OCI-LY7 (cell line): ENCODE measurements around the gene KREMEN1. TPM values are rescaled to one million over a fixed set of nuclear protein-coding genes. Genes with fewer than 3 reads are reported as not detected.

ENCODE experiments used
- BruUV-seq: library from RNA; stranded (reverse); fragments of 400-500 nt; replicated peaks from 2 replicates; lab custom pipeline; 2021; lab: Mats Ljungman, UMichigan
- CTCF ChIA-PET: fragments of 300-600 bp; sonication (Branson Sonifier 250); formaldehyde crosslinking; loops from one replicate; lab custom pipeline; 2022; ENCODE audit warnings: antibody characterized with exemption; ENCODE audit not compliant: unreplicated experiment; lab: Charles Lee
- POLR2A ChIA-PET: fragments of 300-600 bp; sonication (Branson Sonifier 250); formaldehyde crosslinking; loops from one replicate; lab custom pipeline; 2022; ENCODE audit warnings: antibody characterized with exemption; lab: Charles Lee
- DNase-seq: peaks from one replicate; pipeline ENCODE4 v3.0.0-alpha.2; 2015; ENCODE audit warnings: low spot score
- H2AFZ ChIP-seq: fragments of 200-600 bp; sonication (generic), shearing (Covaris generic); 2 replicates; pipeline ENCODE4 v1.6.1; 2014; ENCODE audit warnings: mild to moderate bottlenecking, antibody characterized with exemption, low read length, moderate library complexity
- H3K27ac ChIP-seq: fragments of 200-600 bp; sonication (generic); 2 replicates; pipeline ENCODE4 v1.5.1; 2014; ENCODE audit warnings: mixed run types, low read depth, mild to moderate bottlenecking, moderate library complexity, low read length, inconsistent platforms; ENCODE audit not compliant: poor library complexity, severe bottlenecking
- H3K36me3 ChIP-seq: fragments of 200-600 bp; sonication (generic); 2 replicates; pipeline ENCODE4 v1.6.1; 2014; ENCODE audit warnings: mild to moderate bottlenecking, antibody characterized with exemption, low read length, moderate library complexity, mixed read lengths; ENCODE audit not compliant: insufficient read depth
- H3K4me1 ChIP-seq: fragments of 200-600 bp; sonication (generic); 2 replicates; pipeline ENCODE4 v1.5.1; 2014; ENCODE audit warnings: mild to moderate bottlenecking, low read length; ENCODE audit not compliant: insufficient read depth, poor library complexity, severe bottlenecking
- H3K4me2 ChIP-seq: fragments of 200-600 bp; sonication (generic); 2 replicates; pipeline ENCODE4 v1.6.1; 2014; ENCODE audit warnings: mild to moderate bottlenecking, low read length
- H3K4me3 ChIP-seq: fragments of 200-600 bp; sonication (generic); 2 replicates; pipeline ENCODE4 v1.5.1; 2014; ENCODE audit warnings: mild to moderate bottlenecking, low read depth, low read length; ENCODE audit not compliant: poor library complexity, severe bottlenecking
- H3K79me2 ChIP-seq: fragments of 200-600 bp; sonication (generic); 2 replicates; pipeline ENCODE4 v1.6.1; 2016; ENCODE audit warnings: low read depth, mild to moderate bottlenecking, low read length, moderate library complexity, mixed read lengths; ENCODE audit not compliant: insufficient read depth
- H3K9me2 ChIP-seq: fragments of 200-600 bp; sonication (generic); 2 replicates; pipeline ENCODE4 v1.6.1; 2016; ENCODE audit warnings: mild to moderate bottlenecking, low read length, mixed read lengths; ENCODE audit not compliant: insufficient read depth
- H3K9me3 ChIP-seq: fragments of 200-600 bp; sonication (generic); 2 replicates; pipeline ENCODE4 v1.6.1; 2014; ENCODE audit warnings: mild to moderate bottlenecking, mixed run types, low read length, mixed read lengths
- H4K20me1 ChIP-seq: fragments of 200-600 bp; sonication (generic); 2 replicates; pipeline ENCODE4 v1.6.1; 2014; ENCODE audit warnings: mild to moderate bottlenecking, antibody characterized with exemption, low read length, moderate library complexity, mixed read lengths; ENCODE audit not compliant: insufficient read depth
- EZH2phosphoT487 ChIP-seq: fragments of 200-600 bp; sonication (generic); IDR thresholded peaks from 2 replicates; pipeline ENCODE4 v1.6.1; 2018; ENCODE audit warnings: low read depth, borderline replicate concordance, mild to moderate bottlenecking, mixed run types, antibody characterized with exemption, low read length, moderate library complexity, mixed read lengths
- intact Hi-C: fragments of 100-400 bp; cut with micrococcal nuclease; formaldehyde crosslinking; loops from one replicate; pipeline ENCODE4 v1.10.0; 2022; ENCODE audit not compliant: unreplicated experiment
- total RNA-seq, 2 experiments: library from RNA; depleted of rRNA in 1 of 2; stranded (reverse); fragments of >200 nt in 1 of 2; shearing (Covaris generic) in 1 of 2; gene quantifications; 2 replicates each; pipeline ENCODE4 v1.2.3, GENCODE V29; 2014 to 2022
- TF ChIP-seq, protein P1 (sequence below): fragments of 200-600 bp; sonication (generic); conservative IDR thresholded peaks from 2 replicates; pipeline ENCODE4 v1.5.1; 2014; ENCODE audit warnings: mild to moderate bottlenecking, antibody characterized with exemption, low read length, moderate library complexity, mixed read lengths

KREMEN1 gene
- total RNA-seq, 2 experiments from 2014 or later = not detected

DNA sequence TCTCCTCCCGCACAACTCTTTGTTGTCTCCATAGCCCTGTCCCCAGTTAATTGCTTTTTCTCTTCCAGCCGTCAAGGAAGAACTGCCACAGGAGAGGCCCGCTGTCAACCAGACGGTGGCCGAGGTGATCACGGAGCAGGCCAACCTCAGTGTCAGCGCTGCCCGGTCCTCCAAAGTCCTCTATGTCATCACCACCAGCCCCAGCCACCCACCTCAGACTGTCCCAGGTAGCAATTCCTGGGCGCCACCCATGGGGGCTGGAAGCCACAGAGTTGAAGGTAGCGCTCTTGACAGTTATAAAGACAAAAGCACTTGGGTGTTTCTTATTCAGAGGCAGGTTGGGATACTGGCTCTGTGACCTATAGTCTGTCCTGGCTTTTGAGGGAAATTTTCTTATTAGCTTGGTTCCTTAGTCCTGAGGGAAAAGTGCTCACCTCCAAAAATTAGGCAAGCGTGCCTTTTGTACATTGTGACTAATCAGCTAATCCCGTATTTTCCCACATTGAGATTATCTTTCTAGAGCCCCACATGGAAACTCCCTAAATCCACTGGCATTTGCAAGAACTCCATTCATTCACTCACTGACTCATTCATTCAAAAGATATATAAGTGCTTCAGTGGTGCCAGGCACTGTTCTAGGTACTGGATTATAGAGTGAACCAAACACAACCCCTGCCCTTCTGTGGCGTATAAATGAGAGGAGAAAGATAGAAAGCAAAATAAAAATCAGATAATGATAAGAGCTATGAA lies 65.9 kb downstream of the KREMEN1 start:
- H3K4me3 ChIP-seq = no peak overlapping the region
- BruUV-seq = no TSS peak
- H3K9me2 ChIP-seq = no peaks in the 10 kb centered on the region
- POLR2A ChIA-PET = interaction anchor here (0.6 kb wide), 1 partner anchor 25 kb away, joined by 4 read pairs; no protein-coding TSS in a partner anchor
- no peak overlapping the region for H3K27ac ChIP-seq
- H4K20me1 ChIP-seq = no peaks in the 10 kb centered on the region
- no peaks in the 10 kb centered on the region for H3K9me3 ChIP-seq
- CTCF ChIA-PET = no interaction called here
- H2AFZ ChIP-seq = no peak overlapping the region
- TF ChIP-seq, protein P1, sequence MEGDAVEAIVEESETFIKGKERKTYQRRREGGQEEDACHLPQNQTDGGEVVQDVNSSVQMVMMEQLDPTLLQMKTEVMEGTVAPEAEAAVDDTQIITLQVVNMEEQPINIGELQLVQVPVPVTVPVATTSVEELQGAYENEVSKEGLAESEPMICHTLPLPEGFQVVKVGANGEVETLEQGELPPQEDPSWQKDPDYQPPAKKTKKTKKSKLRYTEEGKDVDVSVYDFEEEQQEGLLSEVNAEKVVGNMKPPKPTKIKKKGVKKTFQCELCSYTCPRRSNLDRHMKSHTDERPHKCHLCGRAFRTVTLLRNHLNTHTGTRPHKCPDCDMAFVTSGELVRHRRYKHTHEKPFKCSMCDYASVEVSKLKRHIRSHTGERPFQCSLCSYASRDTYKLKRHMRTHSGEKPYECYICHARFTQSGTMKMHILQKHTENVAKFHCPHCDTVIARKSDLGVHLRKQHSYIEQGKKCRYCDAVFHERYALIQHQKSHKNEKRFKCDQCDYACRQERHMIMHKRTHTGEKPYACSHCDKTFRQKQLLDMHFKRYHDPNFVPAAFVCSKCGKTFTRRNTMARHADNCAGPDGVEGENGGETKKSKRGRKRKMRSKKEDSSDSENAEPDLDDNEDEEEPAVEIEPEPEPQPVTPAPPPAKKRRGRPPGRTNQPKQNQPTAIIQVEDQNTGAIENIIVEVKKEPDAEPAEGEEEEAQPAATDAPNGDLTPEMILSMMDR = no peak
- H3K36me3 ChIP-seq = no peaks in the 10 kb centered on the region
- H3K4me2 ChIP-seq = no peak overlapping the region
- H3K79me2 ChIP-seq = no peaks in the 10 kb centered on the region
- H3K4me1 ChIP-seq = no peaks in the 10 kb centered on the region
- DNase-seq = no peak
- intact Hi-C loops = no loop called here

DNA sequence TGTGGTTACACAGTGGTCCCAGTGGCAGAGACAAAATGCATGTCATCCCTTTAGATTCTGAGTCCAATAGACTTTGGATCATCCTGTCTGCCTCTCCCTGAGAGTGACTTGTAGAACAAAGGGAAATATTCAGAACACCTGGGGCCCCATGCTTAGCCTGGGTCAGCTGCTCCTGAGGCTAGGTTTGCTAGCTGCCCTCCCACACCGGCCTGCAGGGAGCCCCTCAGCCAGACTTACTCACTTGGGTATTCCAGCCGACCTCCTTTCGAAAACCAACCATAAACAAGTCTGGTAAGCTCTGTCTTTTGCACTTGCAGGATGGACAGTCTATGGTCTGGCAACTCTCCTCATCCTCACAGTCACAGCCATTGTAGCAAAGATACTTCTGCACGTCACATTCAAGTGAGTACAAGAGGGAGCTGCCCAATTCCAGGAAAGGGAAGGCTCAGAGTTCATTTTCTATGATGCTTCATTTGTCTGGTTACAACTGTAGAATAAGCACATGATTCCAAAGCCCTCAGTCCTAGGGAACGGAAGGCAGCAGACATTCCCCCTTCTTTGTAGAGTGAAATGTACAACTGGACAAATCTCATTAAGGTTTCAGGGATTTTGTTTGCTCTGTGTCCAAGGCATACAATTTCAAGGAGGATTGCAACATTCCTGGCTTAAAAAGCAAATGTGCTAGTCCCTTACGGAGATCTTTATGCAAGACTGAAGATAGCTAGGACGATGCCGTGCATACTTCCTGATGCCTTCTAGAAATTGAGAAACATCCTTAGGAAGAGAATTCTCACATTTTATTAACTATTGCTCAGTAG lies 67.3 kb downstream of the KREMEN1 start:
- no peaks in the 10 kb centered on the region for H3K9me2 ChIP-seq
- ChIA-PET POLR2A (interaction anchor here (0.6 to 0.8 kb wide), 3 partner anchors 19 to 158 kb away, joined by 3 read pairs; no protein-coding TSS in a partner anchor), CTCF (no interaction called here)
- H3K9me3 ChIP-seq = no peaks in the 10 kb centered on the region
- no peaks in the 10 kb centered on the region for H3K36me3 ChIP-seq
- no peak for DNase-seq
- no peak for TF ChIP-seq EZH2phosphoT487
- TF ChIP-seq, protein P1 = no peak
- no peaks in the 10 kb centered on the region for H4K20me1 ChIP-seq
- H3K4me3 ChIP-seq = no peak overlapping the region
- BruUV-seq = no TSS peak
- intact Hi-C loops = no loop called here
- no peaks in the 10 kb centered on the region for H3K79me2 ChIP-seq
- H3K4me1 ChIP-seq = no peaks in the 10 kb centered on the region
- H3K4me2 ChIP-seq = no peak overlapping the region
- H2AFZ ChIP-seq = no peak overlapping the region
- no peak overlapping the region for H3K27ac ChIP-seq
